ENCODE results near the gene MYLK. TPM values are rescaled to one million over a fixed set of nuclear protein-coding genes. Genes with fewer than 3 reads are reported as not detected.

MYLK gene
- total RNA-seq, 1 donor from 2014 or later: 2.6 TPM

GRCh38 chr3:123728014-123728413, 156.1 kb downstream of the MYLK start:
- H3K4me3 ChIP-seq (ENCODE audit: low read depth, low read length): no peak overlapping the region
- no peaks in the 10 kb centered on the region for H3K36me3 ChIP-seq (ENCODE audit: control insufficient read depth, insufficient read depth, low read length)
- TF ChIP-seq CTCF (IDR thresholded peaks at IDR 0.05; ENCODE audit: insufficient read depth, low read length, severe bottlenecking): no peak
- no peak for DNase-seq (ENCODE audit: low read depth)
- no peaks in the 10 kb centered on the region for H3K27me3 ChIP-seq (ENCODE audit: control insufficient read depth, insufficient read depth, low read length)
- FAIRE-seq: no peak

GRCh38 chr3:123725652-123726400, 158.3 kb downstream of the MYLK start:
- DNase-seq (ENCODE audit: low read depth) (no peak), FAIRE-seq (no peak)
- Histone ChIP-seq H3K27me3 (ENCODE audit: control insufficient read depth, insufficient read depth, low read length) (no peaks in the 10 kb centered on the region), H3K4me3 (ENCODE audit: low read depth, low read length) (no peak overlapping the region), H3K36me3 (ENCODE audit: control insufficient read depth, insufficient read depth, low read length) (peaks cover 1% of the 10 kb centered on the region)
- peak; percentile 3 for TF ChIP-seq CTCF (IDR thresholded peaks at IDR 0.05; ENCODE audit: insufficient read depth, low read length, severe bottlenecking)

DNA sequence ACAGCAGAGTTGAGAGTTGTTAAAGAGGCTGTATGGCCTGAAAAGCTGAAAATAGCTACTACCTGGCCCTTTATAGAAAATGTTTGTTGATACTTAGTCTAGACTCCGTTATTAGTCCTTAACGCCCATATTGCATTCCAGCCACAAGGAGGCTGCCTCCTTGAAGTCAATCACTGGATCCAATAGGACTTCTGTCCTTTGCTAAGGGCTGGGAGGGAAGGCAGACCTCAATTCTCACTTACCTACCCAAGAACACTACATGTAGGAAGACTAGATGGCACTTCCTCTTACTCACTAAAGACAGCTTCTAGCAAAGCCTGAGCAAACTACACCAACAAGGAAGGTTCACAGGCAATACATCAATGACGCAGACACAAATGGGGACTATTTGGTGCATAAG, 159.8 kb downstream of the MYLK start:
- DNase-seq (ENCODE audit: low read depth): peak; percentile 23
- no peak for FAIRE-seq
- no peak overlapping the region for H3K4me3 ChIP-seq (ENCODE audit: low read depth, low read length)
- peaks cover 1% of the 10 kb centered on the region for H3K36me3 ChIP-seq (ENCODE audit: control insufficient read depth, insufficient read depth, low read length)
- TF ChIP-seq CTCF (IDR thresholded peaks at IDR 0.05; ENCODE audit: insufficient read depth, low read length, severe bottlenecking): peak; percentile 40
- no peaks in the 10 kb centered on the region for H3K27me3 ChIP-seq (ENCODE audit: control insufficient read depth, insufficient read depth, low read length)

DNA sequence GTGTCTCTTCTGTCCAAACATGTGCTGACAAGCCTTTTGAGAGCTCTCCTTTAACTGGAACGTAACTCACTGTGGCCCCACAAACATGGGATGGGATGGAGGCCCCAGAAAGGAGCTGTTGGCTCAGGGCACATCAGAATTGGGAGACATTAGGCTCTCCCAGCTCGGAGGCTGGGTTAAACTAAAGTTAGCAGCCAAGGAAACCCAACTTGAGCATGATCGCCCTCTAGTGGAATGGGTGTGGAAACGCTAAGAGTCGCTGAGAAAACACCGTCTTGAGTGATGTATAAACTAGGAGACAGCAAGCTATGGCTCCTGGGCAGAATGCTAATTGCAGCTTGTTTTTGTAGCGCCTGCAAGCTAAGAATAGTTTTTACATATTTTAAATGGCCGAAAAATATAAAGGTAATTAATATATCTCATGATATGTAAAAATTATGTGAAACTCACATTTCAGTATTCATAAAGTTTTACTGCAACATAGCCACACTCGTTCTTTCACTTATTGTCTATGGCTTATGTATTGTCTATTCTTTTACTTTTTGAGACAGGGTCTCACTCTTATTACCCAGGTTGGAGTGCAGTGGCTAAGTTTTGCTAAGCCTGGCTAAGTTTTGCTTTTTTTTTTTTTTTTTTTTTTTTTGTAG, 160.5 kb downstream of the MYLK start:
- FAIRE-seq (no peak), DNase-seq (ENCODE audit: low read depth) (peak; percentile 68)
- H3K4me3 ChIP-seq (ENCODE audit: low read depth, low read length): no peak overlapping the region
- H3K36me3 ChIP-seq (ENCODE audit: control insufficient read depth, insufficient read depth, low read length): peaks cover 1% of the 10 kb centered on the region
- TF ChIP-seq CTCF (IDR thresholded peaks at IDR 0.05; ENCODE audit: insufficient read depth, low read length, severe bottlenecking): peak; percentile 83
- no peaks in the 10 kb centered on the region for H3K27me3 ChIP-seq (ENCODE audit: control insufficient read depth, insufficient read depth, low read length)

DNA sequence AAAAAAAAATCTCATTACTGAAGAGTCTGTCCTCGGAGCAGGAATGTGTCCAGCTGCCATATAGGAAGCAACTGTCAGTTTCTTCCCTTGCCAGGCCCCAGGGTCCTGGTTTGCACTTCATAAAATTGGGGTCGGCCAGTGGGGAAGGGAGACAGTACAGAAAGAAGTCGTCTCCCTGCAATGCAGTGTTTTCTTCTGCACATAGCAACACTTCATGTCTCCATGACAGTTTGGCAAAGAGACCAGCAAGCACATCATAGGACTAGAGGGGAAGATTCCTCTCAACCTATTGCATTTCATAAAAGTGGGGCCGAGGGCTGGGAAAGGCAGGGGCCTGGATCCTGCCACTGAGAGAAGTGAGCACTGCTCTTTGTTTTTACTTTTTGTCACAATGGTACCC, 161.1 kb downstream of the MYLK start:
- H3K27me3 ChIP-seq (ENCODE audit: control insufficient read depth, insufficient read depth, low read length): no peaks in the 10 kb centered on the region
- no peak for DNase-seq (ENCODE audit: low read depth)
- no peak for FAIRE-seq
- no peak for TF ChIP-seq CTCF (IDR thresholded peaks at IDR 0.05; ENCODE audit: insufficient read depth, low read length, severe bottlenecking)
- peaks cover 1% of the 10 kb centered on the region for H3K36me3 ChIP-seq (ENCODE audit: control insufficient read depth, insufficient read depth, low read length)
- no peak overlapping the region for H3K4me3 ChIP-seq (ENCODE audit: low read depth, low read length)

All from bronchial epithelial cell (primary cell).